ENCODE measurements around the gene HOXD9.

The HOXD9 gene

GRCh38 chr2:176085861-176086771 is 36.4 kb upstream of the HOXD9 start:
- DNase-seq, result no peak

DNA sequence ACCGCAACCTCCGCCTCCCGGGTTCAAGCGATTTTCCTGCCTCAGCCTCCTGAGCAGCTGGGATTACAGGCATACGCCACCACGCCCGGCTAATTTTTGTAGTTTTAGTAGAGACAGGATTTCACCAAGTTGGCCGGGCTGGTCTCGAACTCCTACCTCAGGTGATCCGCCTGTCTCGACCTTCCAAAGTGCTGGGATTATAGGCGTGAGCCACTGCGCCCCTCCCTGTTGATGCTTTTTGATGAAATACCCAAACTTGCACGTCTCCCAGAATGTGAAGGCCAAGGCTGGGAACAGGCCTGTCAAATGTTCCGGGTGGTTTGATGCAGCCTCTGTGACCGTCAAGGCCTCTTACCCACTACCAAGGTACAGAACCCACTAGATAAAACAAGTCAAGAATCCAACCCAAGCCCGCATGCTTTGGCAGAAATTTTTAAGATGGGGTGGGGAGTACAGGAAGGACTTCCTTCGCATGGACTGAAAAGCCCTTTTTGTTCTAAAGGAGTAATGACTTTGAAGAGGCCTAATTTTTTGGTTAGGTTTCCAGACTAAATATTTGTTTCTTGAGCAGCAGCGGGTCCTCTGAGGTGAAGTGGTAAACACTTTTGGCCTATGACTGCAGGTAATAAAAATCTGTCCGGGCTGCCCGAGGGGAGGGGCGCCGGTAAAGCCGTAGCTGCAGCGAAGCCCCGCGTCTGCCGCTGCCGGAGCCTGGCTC is 35.0 kb upstream of the HOXD9 start:
- no peak for DNase-seq

DNA sequence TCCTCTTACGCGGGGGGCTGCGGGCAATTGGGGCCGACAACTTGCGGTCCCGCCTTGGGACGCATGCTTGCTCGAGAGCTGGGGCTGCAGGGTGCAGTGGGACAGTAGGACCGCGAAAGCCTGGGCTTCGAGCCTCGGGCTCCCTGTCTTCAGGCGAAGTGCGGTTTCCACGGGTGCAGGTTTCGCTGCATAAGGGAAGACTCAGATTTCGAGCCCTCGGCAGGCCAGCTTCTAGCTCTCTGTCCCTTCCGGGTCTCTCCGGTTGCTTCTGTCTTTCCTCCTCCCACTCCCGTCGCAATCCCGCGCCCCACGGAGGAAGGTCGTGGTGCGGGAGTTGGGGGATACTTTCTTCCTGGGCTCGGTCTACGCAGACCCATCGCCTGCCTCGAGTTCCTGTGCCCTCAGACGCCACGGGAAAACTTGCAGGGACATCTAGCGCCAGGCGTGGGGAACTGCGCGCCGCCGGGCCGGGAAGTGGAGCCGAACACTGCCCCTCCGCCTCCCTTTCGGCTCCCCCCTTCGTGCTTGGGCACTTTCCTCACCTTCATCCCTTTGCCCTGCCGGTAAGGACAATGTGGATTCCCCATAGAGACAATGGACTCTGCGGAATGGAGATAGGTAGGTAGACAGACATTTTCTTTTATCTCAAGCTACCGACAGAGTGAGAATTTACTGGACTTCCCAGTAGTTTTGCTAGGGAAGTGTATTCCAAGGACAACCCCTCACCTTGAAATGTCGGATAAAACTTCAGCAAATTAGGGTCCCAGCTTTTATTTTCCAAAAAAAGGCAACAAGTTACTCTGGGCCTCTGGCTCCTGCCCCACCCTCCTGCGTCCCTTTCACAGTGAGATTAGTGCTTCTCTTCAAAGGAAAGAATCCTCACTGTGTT is 34.2 kb upstream of the HOXD9 start:
- no peak for DNase-seq

DNA sequence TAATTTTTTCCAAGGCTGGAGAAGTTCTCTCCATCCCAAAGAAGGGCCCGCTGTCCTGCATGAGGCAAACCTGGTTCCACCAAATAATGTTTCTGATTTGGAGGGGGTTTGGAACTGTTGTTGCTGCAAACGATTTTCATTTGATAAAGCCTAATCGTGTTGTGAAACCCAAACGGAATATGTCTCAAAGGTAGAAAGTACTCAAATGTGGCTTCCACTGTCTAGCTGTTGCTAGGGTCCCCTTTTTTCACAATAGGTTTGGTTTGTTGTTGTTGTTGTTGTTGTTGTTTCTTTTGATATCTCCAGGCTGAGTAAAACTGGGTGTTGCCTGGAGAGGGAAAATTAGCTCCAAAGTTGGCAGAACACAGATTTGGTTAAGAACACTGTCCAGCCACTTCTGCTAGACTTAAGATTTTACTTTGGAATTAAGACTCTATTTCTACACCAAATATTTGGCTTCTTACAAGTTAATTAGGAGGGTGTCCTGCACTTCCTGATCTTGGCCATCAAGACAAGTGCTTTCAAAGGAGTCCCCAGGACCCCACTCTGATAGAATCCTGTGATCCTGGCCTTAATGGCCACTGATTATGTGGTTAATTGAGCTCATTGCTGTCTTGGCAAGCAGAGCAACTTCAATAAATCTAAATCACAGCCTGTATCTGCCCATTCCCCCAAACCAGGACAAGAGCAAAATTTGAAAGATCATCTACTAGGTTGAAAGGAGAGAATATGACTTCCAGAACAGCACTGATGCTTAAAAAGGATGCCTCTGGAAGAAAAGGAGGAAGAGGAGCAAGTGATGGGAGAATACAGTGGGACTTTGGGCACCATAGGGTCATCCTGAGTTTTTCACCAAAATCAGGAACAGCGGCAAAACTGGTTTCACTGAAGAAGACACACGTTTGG is 33.3 kb upstream of the HOXD9 start:
- no peak for DNase-seq

GRCh38 chr2:176089843-176090395 is 32.6 kb upstream of the HOXD9 start:
- DNase-seq, result no peak

GRCh38 chr2:176090862-176091261 is 31.7 kb upstream of the HOXD9 start:
- DNase-seq, result no peak

GRCh38 chr2:176091329-176092258 is 30.9 kb upstream of the HOXD9 start:
- DNase-seq, result peak; percentile 17

DNA sequence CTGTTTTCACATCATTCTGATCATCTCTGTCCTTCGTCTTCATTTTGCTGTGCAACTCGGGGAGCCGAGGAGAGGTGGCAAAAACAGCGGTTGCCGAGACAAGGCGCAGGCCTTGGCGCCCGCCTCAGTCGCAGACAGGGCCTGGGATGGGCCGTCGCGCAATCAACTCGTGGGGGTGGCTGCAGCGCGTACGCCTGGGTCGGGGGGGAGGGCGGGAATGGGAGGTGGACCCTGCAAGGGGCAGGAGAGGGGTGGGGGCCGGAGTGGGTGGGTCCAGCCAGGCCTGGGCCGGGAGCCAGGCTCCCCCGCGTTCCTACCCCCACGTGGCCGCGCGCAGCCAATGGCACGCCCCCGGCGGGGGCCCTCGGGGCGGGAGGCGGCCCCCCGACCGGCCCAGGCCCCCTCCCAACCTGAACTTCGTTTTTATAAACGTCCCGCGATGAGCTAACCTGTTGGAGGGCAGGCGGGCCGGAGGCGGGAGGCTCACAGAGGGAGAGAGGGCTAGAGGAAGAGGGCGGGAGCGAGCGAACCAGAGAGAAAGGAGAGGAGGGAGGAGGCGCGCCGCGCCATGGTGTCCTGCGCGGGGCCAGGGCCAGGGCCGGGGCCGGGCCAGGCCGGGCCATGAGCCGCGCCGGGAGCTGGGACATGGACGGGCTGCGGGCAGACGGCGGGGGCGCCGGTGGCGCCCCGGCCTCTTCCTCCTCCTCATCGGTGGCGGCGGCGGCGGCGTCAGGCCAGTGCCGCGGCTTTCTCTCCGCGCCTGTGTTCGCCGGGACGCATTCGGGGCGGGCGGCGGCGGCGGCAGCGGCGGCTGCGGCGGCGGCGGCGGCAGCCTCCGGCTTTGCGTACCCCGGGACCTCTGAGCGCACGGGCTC is 30.0 kb upstream of the HOXD9 start, which contains the start of gene HOXD13:
Gene HOXD13, plus strand, starts transcription at position 452 of the 875 bp plus-strand sequence. Its CDS starts 170 bp downstream, at position 622.
- DNase-seq, result no peak

- DNase-seq, result no peak
Measured at GRCh38 chr2:176093145-176093897, 29.2 kb upstream of the HOXD9 start.

DNA sequence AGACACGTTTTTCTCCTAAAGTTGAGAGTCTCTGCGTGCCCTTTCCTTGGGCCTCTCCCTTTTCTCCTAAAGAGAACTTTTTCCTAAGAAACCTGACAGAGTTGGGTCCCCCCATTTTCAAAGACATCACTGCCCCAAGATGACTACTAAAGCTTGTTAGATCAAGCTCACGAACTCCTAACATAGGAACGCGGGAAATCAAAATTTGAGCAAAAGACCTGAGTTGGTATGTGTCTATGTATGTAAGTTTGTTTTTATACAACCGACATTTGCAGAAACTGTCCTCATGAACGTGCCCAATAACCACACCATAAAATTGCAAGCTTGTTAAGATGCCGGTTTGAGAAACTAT is 28.6 kb upstream of the HOXD9 start:
- DNase-seq, result no peak

GRCh38 chr2:176094349-176094748 is 28.2 kb upstream of the HOXD9 start:
- no peak for DNase-seq

GRCh38 chr2:176095421-176095820 is 27.1 kb upstream of the HOXD9 start:
- DNase-seq, result no peak

- DNase-seq, result no peak
Measured at GRCh38 chr2:176096243-176096985, 26.1 kb upstream of the HOXD9 start.

DNA sequence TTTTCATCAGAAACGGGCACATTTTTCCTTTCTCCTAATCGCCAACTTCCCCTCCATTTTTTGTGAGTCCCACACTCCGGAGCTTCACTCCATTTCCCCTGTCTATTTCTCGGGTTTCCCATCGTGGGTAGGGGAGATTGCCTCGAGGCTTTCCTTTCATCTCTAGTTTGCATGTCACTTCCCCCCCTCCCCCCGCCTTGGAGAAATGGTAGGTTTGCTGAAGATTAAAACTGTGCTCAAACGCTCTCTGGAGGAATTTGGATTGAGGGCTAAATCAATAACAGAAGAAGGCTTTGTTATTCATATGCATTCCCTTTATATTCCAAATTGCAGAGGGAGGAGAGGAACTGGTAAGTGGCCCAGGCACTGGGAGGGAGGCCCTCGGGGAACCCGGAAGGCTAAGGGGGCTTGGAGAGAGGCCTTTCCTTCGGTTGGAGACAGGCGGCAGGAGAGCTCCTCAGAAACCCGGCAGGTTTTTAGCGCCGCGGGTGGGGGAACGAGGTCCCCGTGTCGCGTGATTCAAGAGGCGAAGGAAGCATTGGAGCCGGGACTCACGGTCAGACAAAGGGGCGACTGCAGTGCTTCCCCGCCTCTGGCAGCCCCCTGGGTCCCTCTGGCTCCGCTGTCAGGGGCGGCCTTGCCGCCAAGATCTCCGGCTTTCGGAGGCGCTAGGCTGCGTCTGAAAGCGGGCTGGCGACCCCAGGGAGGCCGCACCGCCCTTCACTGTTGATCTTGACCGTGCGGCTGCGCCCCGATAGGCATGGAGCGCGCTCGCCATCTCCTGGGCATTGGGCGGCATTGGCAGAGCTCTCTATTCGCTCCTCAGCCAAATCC is 25.3 kb upstream of the HOXD9 start:
- DNase-seq, result peak; percentile 35

- no peak for DNase-seq
Measured at GRCh38 chr2:176097820-176098365, 24.6 kb upstream of the HOXD9 start.

DNA sequence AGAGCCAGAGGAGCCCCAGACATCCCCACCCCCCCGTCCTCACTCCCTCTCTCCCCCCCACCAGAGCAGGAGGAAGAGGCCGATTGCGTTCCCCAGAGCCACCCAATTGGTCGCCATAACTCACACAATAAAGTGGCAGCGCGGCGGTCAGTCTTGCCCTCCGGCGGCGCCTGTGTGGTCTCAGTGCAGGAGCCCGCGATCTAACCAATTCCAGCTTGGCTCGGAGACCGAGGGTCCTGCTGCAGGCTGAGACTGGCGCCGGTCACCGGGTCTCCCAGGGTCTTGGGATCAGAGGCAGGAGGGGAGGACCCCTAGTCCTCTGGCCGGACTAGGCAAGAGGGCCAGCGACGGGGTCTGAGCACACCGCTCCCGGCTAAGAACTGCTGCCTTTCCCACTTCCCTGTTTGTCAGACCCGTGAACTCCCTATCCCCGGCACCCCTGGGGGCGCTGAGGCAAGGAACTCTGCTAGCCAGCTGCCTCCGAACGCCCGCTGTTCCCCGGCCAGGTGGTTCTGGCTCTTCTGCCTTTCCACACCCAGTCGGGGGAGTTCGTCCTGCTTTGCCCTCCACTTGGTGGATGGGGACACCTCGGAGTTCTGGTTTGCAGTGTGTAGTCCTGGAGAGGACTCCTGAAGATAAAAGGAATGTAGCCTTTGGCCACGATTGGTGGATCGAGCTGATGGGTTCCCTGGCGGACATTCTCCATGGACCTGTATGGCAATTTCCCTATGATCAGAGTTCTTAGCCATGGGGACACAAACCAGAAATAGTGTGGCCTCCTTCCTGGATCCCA is 24.0 kb upstream of the HOXD9 start:
- no peak for DNase-seq
